ENCODE measurements around the gene WDR17. TPM values are rescaled to one million over a fixed set of nuclear protein-coding genes. Genes with fewer than 3 reads are reported as not detected.

WDR17 gene
- total RNA-seq, result 5.1 and 5.2 TPM in 2 replicates
- long read RNA-seq, partial matches to known transcripts, result 1 of 3 reads
- long read RNA-seq, other reads (novel, unspliced or antisense), result 2 of 3 reads

DNA sequence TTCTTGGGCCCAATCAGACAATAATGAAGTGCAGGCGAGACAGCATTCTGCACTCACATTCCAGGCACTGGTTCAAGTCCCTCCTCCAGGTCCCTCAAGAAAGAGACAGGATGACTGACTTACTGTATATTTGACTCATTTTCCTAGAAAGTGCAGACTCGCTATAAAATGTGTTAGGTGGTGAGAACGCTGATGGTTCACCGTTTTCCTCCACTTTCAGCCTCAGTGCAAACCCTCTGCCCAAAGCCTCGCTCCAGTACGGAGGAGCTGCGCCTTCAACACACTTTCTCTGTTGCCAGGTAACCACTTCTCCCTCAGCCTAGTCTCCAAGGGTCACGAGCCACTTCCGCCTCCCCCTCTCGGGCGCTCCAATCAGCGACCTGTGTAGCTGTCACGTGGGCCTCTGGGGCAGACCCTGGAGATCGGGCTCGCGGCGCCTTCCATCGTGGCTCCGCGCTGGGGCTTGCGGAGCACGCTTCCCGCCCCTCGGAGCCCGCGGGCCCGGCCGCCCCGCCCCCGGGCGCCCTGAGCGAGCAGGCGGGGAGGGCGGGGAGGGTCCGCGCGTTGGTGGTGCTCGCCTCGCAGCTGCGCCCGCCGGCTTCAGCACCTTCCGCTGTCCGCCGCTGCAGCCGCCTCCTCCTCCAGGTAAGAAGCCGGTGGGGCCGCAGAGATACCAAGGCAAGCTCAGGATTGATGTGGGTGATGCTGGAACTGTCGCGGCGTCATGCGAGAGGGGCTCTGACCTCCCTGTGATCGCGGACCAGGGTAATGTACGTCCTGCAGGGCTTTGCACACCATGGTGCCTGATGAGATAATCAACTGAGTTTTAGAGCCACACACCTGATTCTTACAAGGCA, at the start of gene WDR17:
TSS of gene WDR17 (plus strand) at position 407 of the 857 bp plus-strand sequence. CDS start 45,740 bp downstream, outside the sequence.
- Mint-ChIP-seq H3K4me1 (ENCODE audit: low read depth) (peaks cover 8% of the 10 kb centered on the region), H3K9me3 (ENCODE audit: low read depth) (no peaks in the 10 kb centered on the region), H3K36me3 (ENCODE audit: insufficient read depth) (no peaks in the 10 kb centered on the region), H3K27ac (peak within 1 kb of the TSS; percentile 71), H3K4me3 (ENCODE audit: low read depth) (peak within 1 kb of the TSS; percentile 91), H3K27me3 (no peaks in the 10 kb centered on the region)
- peak; percentile 90 for DNase-seq (ENCODE audit: low spot score, unreplicated experiment)
- no peak for TF ChIP-seq CTCF (IDR thresholded peaks at IDR 0.05; ENCODE audit: unreplicated experiment)

GRCh38 chr4:176016601-176017000, 49.0 kb upstream of the WDR17 start:
- Mint-ChIP-seq H3K4me1 (ENCODE audit: low read depth) (no peaks in the 10 kb centered on the region), H3K9me3 (ENCODE audit: low read depth) (no peaks in the 10 kb centered on the region), H3K4me3 (ENCODE audit: low read depth) (no peak overlapping the region), H3K27me3 (no peaks in the 10 kb centered on the region), H3K36me3 (ENCODE audit: insufficient read depth) (no peaks in the 10 kb centered on the region), H3K27ac (no peak overlapping the region)
- no peak for TF ChIP-seq CTCF (IDR thresholded peaks at IDR 0.05; ENCODE audit: unreplicated experiment)
- no peak for DNase-seq (ENCODE audit: low spot score, unreplicated experiment)

DNA sequence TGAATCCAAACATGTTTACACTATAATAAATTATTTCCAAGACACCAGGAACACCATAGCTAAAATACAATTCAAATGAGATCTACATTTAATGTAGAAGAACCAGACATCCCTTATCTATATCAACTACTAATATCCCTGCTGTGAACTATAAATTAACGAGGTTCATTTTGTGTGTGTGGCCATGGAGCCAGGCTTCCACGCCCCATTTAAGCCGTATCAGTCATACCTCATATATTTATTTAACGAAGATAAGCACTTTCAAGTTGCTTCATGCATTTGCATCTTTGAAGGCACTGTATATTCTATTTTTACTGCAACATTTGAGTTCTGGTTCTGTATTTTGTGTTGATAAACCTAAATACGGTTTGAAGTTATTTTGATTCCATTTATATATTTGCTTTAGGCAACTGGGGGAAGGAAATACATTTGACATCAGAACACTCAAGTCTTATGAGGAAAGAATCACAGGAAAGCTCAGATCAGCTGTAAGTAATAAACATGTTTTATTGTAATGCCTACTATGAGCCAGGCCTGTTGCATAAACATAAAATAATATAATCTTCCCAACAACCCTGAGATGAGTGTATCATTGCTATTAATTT, 45.1 kb upstream of the WDR17 start:
- Mint-ChIP-seq H3K4me1 (ENCODE audit: low read depth) (no peaks in the 10 kb centered on the region), H3K9me3 (ENCODE audit: low read depth) (no peaks in the 10 kb centered on the region)
- no peak for TF ChIP-seq CTCF (IDR thresholded peaks at IDR 0.05; ENCODE audit: unreplicated experiment)

GRCh38 chr4:176030391-176030790, 35.2 kb upstream of the WDR17 start:
- H3K4me3 Mint-ChIP-seq (ENCODE audit: low read depth), result no peak overlapping the region
- no peak for DNase-seq (ENCODE audit: low spot score, unreplicated experiment)
- no peaks in the 10 kb centered on the region for H3K36me3 Mint-ChIP-seq (ENCODE audit: insufficient read depth)
- no peaks in the 10 kb centered on the region for H3K4me1 Mint-ChIP-seq (ENCODE audit: low read depth)
- H3K9me3 Mint-ChIP-seq (ENCODE audit: low read depth), result no peaks in the 10 kb centered on the region
- H3K27ac Mint-ChIP-seq, result no peak overlapping the region
- no peaks in the 10 kb centered on the region for H3K27me3 Mint-ChIP-seq
- no peak for TF ChIP-seq CTCF (IDR thresholded peaks at IDR 0.05; ENCODE audit: unreplicated experiment)

More for the DNA sequence above, 45.1 kb upstream of the WDR17 start:
- Mint-ChIP-seq H3K4me3 (ENCODE audit: low read depth) (no peak overlapping the region), H3K27me3 (no peaks in the 10 kb centered on the region), H3K27ac (no peak overlapping the region), H3K36me3 (ENCODE audit: insufficient read depth) (no peaks in the 10 kb centered on the region)
- no peak for DNase-seq (ENCODE audit: low spot score, unreplicated experiment)

- no peak overlapping the region for H3K4me3 Mint-ChIP-seq (ENCODE audit: low read depth)
- no peak overlapping the region for H3K27ac Mint-ChIP-seq
- H3K27me3 Mint-ChIP-seq, result no peaks in the 10 kb centered on the region
- DNase-seq (ENCODE audit: low spot score, unreplicated experiment), result no peak
- H3K36me3 Mint-ChIP-seq (ENCODE audit: insufficient read depth), result no peaks in the 10 kb centered on the region
- H3K4me1 Mint-ChIP-seq (ENCODE audit: low read depth), result no peaks in the 10 kb centered on the region
- TF ChIP-seq CTCF (IDR thresholded peaks at IDR 0.05; ENCODE audit: unreplicated experiment), result no peak
- no peaks in the 10 kb centered on the region for H3K9me3 Mint-ChIP-seq (ENCODE audit: low read depth)
Observed at GRCh38 chr4:176031922-176032321, 33.7 kb upstream of the WDR17 start.

Measured in progenitor cell of endocrine pancreas (in vitro differentiated cells).